ENCODE results near the gene HERC4. TPM values are rescaled to one million over a fixed set of nuclear protein-coding genes. Genes with fewer than 3 reads are reported as not detected.

The HERC4 gene
- polyA plus RNA-seq, 1 donor from 2014 or later = 45.6 TPM

DNA sequence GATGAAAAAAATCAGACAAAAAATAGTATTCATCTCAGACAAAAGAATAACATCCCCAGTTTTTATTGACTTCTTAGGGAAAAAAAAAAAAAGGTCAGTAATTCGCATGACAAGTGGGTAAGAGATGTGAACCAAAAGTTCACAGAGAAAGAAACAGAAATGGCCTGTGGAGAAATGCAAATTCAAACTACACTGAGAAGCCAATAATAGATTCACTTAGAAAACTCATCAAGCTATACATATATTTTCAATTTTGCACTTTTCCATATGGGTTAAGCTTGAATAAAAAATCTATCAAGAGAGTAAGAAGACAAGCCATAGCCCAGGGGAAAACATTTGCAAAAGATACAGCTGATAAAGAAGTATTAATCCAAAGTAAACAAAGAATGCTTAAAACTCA lies 28.0 kb downstream of the HERC4 start:
- Histone ChIP-seq H3K27ac (ENCODE audit: low read length) (no peak overlapping the region), H3F3A (ENCODE audit: insufficient read depth, low read length, poor library complexity, severe bottlenecking) (no peaks in the 10 kb centered on the region), H3K4me2 (ENCODE audit: low read length) (no peak overlapping the region), H3K9me3 (ENCODE audit: low read length) (no peaks in the 10 kb centered on the region), H3K27me3 (ENCODE audit: insufficient read depth, low read depth, low read length) (no peaks in the 10 kb centered on the region), H3K9ac (ENCODE audit: low read length) (no peak overlapping the region), H3K9me2 (ENCODE audit: insufficient read depth, low read length) (no peaks in the 10 kb centered on the region), H2AFZ (ENCODE audit: low read depth, low read length) (no peak overlapping the region), H3K79me2 (replicated peaks; ENCODE audit: insufficient read depth, low read length) (no peaks in the 10 kb centered on the region), H3K4me3 (ENCODE audit: low read length) (no peak overlapping the region), H4K20me1 (ENCODE audit: insufficient read depth) (no peaks in the 10 kb centered on the region), H3K36me3 (ENCODE audit: insufficient read depth, low read length) (no peaks in the 10 kb centered on the region)
- TF ChIP-seq, protein P1, sequence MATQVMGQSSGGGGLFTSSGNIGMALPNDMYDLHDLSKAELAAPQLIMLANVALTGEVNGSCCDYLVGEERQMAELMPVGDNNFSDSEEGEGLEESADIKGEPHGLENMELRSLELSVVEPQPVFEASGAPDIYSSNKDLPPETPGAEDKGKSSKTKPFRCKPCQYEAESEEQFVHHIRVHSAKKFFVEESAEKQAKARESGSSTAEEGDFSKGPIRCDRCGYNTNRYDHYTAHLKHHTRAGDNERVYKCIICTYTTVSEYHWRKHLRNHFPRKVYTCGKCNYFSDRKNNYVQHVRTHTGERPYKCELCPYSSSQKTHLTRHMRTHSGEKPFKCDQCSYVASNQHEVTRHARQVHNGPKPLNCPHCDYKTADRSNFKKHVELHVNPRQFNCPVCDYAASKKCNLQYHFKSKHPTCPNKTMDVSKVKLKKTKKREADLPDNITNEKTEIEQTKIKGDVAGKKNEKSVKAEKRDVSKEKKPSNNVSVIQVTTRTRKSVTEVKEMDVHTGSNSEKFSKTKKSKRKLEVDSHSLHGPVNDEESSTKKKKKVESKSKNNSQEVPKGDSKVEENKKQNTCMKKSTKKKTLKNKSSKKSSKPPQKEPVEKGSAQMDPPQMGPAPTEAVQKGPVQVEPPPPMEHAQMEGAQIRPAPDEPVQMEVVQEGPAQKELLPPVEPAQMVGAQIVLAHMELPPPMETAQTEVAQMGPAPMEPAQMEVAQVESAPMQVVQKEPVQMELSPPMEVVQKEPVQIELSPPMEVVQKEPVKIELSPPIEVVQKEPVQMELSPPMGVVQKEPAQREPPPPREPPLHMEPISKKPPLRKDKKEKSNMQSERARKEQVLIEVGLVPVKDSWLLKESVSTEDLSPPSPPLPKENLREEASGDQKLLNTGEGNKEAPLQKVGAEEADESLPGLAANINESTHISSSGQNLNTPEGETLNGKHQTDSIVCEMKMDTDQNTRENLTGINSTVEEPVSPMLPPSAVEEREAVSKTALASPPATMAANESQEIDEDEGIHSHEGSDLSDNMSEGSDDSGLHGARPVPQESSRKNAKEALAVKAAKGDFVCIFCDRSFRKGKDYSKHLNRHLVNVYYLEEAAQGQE (IDR thresholded peaks at IDR 0.05; ENCODE audit: borderline replicate concordance) = no peak
- TF ChIP-seq MXI1 (conservative IDR thresholded peaks at IDR 0.05; ENCODE audit: poor library complexity, severe bottlenecking) (no peak), EZH2 (IDR thresholded peaks at IDR 0.05; ENCODE audit: borderline replicate concordance, insufficient read depth, low read length, poor library complexity, severe bottlenecking) (no peak), POLR2AphosphoS5 (IDR thresholded peaks at IDR 0.05) (no peak), SMC3 (conservative IDR thresholded peaks at IDR 0.05; ENCODE audit: poor library complexity) (no peak), RAD21 (conservative IDR thresholded peaks at IDR 0.05) (no peak), CTCF (IDR thresholded peaks at IDR 0.05; ENCODE audit: poor library complexity, severe bottlenecking) (no peak), EP300 (conservative IDR thresholded peaks at IDR 0.05; ENCODE audit: poor library complexity, severe bottlenecking) (no peak), TAF1 (IDR thresholded peaks at IDR 0.05; ENCODE audit: low read depth) (no peak)

- Histone ChIP-seq H3K9me3 (ENCODE audit: low read length) (no peaks in the 10 kb centered on the region), H3K27ac (ENCODE audit: low read length) (no peak overlapping the region), H3K4me3 (ENCODE audit: low read length) (no peak overlapping the region), H3K36me3 (ENCODE audit: insufficient read depth, low read length) (no peaks in the 10 kb centered on the region), H3K27me3 (ENCODE audit: insufficient read depth, low read depth, low read length) (no peaks in the 10 kb centered on the region), H3K9me2 (ENCODE audit: insufficient read depth, low read length) (no peaks in the 10 kb centered on the region), H3K9ac (ENCODE audit: low read length) (no peak overlapping the region), H3F3A (ENCODE audit: insufficient read depth, low read length, poor library complexity, severe bottlenecking) (no peaks in the 10 kb centered on the region), H3K4me2 (ENCODE audit: low read length) (no peak overlapping the region), H2AFZ (ENCODE audit: low read depth, low read length) (no peak overlapping the region), H3K79me2 (replicated peaks; ENCODE audit: insufficient read depth, low read length) (no peaks in the 10 kb centered on the region), H4K20me1 (ENCODE audit: insufficient read depth) (no peaks in the 10 kb centered on the region)
- TF ChIP-seq, protein P1 (IDR thresholded peaks at IDR 0.05; ENCODE audit: borderline replicate concordance) = no peak
- no peak for TF ChIP-seq TAF1 (IDR thresholded peaks at IDR 0.05; ENCODE audit: low read depth)
- no peak for TF ChIP-seq MXI1 (conservative IDR thresholded peaks at IDR 0.05; ENCODE audit: poor library complexity, severe bottlenecking)
- no peak for TF ChIP-seq EZH2 (IDR thresholded peaks at IDR 0.05; ENCODE audit: borderline replicate concordance, insufficient read depth, low read length, poor library complexity, severe bottlenecking)
- no peak for TF ChIP-seq CTCF (IDR thresholded peaks at IDR 0.05; ENCODE audit: poor library complexity, severe bottlenecking)
- TF ChIP-seq SMC3 (conservative IDR thresholded peaks at IDR 0.05; ENCODE audit: poor library complexity) = no peak
- no peak for TF ChIP-seq EP300 (conservative IDR thresholded peaks at IDR 0.05; ENCODE audit: poor library complexity, severe bottlenecking)
- TF ChIP-seq POLR2AphosphoS5 (IDR thresholded peaks at IDR 0.05) = no peak
- TF ChIP-seq RAD21 (conservative IDR thresholded peaks at IDR 0.05) = no peak
Measured at GRCh38 chr10:68046642-68047041, 28.4 kb downstream of the HERC4 start.
